GM19023 (cell line): ENCODE results near the gene SLC12A6.

Experiments used
- ATAC-seq: cut with Tn5 transposase; IDR thresholded peaks from one replicate; pipeline ENCODE4 v1.9.1; 2021; ENCODE audit warnings: mild to moderate bottlenecking, moderate library complexity; ENCODE audit not compliant: unreplicated experiment

The SLC12A6 gene

DNA sequence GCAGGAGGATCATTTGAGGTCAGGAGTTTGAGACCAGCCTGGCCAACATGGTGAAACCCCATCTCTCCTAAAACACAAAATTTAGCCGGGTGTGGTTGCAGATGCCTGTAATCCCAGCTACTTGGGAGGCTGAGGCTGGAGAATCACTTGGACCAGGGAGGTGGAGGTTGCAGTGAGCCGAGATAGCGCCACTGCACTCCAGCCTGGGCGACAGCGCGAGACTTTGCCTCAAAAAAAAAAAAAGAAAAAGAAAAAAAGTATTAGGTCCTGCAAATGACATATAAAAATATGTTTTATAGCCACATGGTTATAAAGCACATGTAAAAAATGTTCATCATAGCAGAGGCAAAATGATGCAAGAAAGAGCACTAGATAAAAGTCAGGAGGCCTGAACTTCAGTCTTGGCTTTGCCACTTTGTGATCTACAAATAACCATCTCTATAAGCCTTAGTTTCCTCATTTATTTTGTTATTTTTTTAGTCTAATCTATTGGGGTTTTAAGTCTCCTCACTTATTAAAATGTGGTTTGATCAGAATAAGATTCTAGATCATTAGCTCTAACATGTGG, 4.9 kb downstream of the SLC12A6 start:
- ATAC-seq = no peak

DNA sequence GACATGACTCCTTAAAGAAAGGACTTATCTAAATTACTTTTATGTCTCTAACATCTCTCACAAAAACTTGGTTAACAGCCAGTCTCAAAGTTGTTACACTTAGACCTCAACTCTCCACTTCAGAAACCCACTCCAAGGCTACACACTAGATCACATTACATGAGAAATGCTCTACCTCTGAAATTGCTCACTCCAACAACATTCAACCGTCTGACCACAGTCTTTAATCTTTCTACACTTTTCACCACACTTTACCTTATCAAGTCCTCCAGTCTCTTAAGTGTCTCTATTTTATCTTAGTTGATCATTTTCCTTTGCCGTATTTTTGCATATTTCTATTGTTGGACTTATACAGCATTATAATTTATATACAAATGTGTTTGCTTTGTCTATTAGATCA, 5.8 kb downstream of the SLC12A6 start:
- no peak for ATAC-seq

DNA sequence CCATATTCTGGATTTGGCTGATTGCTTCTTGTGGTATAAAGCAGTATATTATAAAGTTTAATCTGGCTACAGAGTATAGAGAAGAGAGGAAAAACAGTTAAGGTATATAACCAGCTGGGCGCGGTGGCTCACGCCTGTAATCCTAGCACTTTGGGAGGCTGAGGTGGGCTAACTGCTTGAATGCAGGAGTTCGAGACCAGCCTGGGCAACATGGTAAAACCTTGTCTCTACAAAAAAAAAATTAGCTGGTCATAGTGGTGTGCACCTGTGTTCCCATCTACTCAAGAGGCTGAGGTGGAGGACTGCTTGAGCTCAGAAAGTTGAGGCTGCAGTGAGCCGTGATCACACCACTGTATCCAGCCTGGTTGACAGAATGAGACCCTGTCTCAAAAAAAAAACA, 7.3 kb downstream of the SLC12A6 start:
- ATAC-seq = no peak

GRCh38 chr15:34329006-34329405, 8.6 kb downstream of the SLC12A6 start:
- ATAC-seq = no peak

- ATAC-seq = no peak
These were observed 9.7 kb downstream of the SLC12A6 start for GRCh38 chr15:34327906-34328305.

GRCh38 chr15:34325368-34325767, 12.2 kb downstream of the SLC12A6 start:
- no peak for ATAC-seq

- ATAC-seq = no peak
These were observed 12.6 kb downstream of the SLC12A6 start for GRCh38 chr15:34324933-34325332.

DNA sequence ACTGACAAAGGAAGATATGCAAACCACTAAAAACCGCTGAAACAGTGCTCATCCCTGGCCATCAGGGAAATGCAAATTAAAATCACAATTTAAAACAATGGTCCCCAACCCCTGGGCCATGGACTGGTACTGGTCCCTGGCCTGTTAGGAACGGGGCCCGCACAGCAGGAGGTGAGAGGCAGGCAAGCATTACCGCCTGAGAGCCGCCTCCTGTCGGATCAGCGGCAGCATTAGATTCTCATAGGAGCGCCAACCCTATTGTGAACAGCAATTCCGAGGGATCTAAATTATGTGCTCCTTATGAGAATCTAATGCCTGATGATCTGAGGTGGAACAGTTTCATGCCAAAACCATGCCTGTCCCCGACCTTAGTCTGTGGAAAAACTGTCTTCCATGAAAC, 14.4 kb downstream of the SLC12A6 start:
- ATAC-seq = no peak

DNA sequence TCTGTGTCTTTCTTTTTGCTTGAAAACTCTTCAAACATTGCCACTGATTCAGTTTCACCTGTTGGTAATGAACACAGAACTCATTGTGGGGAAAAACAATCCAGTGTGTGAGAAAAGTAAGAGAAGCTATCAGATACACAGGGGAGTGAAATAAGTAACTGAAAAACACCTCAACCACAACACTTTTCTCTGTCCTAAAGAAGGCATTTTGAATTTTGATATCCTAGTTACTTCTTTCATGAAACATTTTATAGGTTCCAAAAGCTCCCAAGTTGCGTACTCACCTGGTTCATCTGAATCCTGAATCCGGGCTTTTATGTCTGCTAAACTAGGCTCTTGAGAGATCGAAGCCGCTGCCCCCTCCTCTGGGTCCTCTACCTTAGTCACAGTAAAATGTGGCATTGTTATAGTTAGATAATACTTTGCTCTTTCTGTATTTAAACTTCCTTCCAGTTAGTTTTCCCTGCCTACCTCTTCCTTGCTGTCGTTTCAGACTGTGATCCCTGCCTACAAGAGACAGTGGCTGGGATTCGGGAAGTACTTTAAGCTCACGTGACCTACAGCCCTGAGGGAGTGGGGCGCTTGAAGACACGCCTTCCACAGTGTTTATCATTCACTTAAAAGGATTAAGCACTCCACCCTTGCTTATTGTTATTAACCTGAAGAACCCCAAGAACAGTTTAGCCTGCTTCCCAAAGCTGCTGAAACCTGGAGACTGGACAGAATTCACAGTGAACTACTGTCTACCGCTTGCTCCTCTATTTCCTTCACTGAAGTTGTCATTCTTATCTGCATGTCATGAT, 19.1 kb downstream of the SLC12A6 start:
- peak; percentile 76 for ATAC-seq

GRCh38 chr15:34314491-34315490, 22.8 kb downstream of the SLC12A6 start:
- ATAC-seq = no peak

DNA sequence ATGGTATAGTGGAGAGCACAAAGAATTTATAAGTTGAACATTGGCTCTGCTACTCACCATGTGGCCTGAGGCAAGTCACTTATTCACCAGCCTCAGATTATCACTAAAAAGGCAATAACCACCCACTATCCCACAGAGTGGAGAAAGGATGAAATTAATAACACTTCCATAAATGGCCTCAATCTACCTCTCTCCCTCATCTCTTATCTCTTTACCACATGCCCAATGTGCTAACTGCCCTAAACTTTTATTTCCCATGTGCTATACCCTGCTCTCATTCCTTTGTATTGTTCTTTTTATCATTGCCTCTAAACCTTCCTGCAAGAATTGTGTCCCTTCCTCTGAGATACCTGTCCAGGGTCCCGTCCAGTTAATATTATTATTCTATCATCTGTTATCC, 26.0 kb downstream of the SLC12A6 start:
- ATAC-seq = no peak

DNA sequence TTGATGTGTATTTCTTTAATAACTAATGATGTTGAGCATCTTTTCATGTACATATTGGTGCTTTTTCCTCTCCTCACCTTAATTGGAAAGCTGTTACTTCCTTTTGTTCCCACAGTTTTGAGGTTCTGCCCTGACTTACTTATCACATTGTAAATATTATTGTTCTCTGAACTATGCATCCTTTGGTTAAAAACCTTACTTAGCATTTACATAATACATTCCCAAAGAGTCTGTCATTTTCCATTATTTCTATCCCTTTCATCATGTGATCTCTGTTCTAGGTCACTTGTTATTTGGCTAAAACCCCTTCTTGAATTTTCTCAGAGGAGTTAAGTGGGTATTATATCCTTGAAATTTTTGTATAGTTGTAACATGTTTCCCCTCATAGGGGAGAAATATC, 33.0 kb downstream of the SLC12A6 start:
- no peak for ATAC-seq

- ATAC-seq = no peak
These were observed 36.5 kb downstream of the SLC12A6 start for GRCh38 chr15:34301058-34301457.

GRCh38 chr15:34297059-34297458, 40.5 kb downstream of the SLC12A6 start:
- ATAC-seq = no peak

DNA sequence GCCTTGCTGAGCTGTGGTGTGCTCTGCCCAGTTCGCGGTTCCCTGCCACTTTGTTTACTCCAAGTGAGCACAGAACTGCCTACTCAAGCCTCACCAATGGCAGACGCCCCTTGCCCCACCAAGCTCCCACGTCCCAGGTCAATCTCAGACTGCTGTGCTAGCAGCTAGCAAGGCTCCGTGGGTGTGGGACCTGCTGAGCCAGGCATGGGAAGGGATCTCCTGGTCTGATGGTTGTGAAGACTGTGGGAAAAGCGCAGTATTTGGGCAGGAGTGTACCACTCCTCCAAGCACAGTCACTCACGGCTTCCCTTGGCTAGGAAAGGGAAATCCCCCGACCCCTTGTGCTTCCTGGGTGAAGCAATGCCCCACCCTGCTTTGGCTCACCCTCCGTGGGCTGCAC, 45.0 kb downstream of the SLC12A6 start:
- ATAC-seq = no peak

DNA sequence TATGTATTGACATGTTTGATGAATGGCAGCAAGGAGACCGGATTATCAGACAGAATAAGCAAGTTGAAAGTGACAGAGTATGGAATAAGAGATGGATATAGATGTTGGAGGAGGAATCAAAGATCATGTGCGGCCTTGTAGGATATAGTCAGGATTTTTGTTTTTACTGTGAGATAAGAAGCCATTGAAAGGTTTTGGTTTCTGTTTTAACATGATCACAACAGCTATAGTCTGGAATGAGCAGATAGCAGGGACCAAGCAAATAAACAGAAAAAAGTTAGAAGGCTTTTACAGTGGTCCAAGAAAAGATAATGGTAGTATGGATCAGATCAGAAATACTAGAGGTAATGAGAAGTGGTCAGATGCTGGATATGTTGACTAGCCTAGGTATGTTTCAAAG, 52.6 kb downstream of the SLC12A6 start:
- ATAC-seq = no peak

DNA sequence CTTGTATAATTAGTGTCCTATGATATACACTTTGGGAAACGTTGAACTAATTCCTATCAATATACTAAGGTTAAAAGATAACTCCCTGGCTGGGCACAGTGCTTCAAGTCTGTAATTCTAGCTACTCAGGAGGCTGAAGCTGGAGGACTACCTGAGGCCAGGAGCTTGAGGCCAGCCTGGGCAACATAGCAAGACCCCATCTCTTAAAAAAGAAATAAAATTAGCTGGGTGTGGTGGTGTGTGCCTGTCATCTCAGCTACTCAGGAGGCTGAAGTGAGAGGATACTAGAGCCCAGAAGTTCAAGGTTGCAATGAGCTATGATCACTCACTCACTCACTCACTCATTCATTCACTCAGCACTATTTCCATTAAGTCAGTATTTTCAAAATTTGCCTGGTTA, 55.2 kb downstream of the SLC12A6 start:
- ATAC-seq = no peak

DNA sequence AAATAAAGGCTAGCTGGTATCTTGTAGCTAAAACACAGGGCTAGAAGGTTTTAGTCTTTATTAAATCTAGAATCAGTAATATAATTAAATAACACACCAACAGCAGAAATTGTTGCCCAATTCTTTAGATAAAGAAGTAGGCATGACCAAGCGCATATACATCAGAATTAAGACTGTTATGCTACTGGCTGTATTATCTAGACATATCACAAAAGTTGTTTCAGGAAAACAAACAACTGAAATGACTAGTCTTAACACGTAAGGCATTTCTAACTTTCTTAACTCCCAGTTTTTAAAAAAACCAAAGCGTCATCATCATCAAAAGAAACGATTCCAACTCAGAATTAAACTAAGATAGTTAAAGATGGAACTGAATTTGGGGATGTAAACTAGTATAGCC, 57.4 kb downstream of the SLC12A6 start:
- no peak for ATAC-seq

- ATAC-seq = no peak
These were observed 58.2 kb downstream of the SLC12A6 start for GRCh38 chr15:34279368-34279767.

DNA sequence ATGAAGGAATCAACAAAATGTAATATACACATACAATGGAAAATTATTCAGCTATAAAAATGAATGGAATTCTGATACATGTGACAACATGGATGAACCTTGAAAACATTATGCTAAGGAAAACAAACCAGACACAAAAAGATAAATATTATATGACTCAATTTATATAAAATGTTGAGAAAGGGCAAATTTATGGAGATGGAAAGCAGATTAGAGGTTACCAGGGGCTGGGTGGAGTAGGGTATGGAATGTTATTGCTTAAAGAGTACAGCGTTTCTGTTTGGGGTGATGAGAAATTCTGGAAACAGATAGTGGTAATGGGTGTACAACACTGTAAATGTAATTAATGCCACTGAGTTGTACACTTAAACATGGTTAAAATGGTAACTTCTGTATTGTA, 61.9 kb downstream of the SLC12A6 start:
- no peak for ATAC-seq

GRCh38 chr15:34275154-34275553, 62.4 kb downstream of the SLC12A6 start:
- ATAC-seq = no peak

DNA sequence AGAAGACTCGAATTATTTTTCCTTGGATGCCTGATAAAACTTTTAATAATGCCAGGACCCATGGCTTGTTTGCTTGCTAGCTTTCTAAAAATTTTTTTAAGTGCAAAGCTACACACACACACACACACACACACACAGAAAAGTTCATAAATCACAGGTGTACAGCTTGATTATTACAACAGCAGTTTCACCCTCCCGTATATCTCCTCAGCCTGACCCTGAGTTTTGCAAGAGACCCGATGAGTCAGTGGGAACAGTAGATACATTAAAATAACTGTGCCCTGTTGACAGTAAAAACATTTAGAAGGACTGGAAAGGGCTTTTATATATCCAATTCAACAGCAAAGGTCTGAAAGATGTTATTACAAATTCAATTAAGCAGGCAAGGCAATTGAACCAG, 66.1 kb downstream of the SLC12A6 start:
- no peak for ATAC-seq
